ENCODE results near the gene DNAJC19.

DNAJC19 gene

GRCh38 chr3:180970931-180971330 is 18.6 kb downstream of the DNAJC19 start:
- Histone ChIP-seq H4K20me1 (ENCODE audit: insufficient read depth, low read length, poor library complexity, severe bottlenecking) (peaks cover 5% of the 10 kb centered on the region), H3K9ac (ENCODE audit: low read depth, low read length, poor library complexity, severe bottlenecking) (no peak overlapping the region), H3K4me2 (ENCODE audit: low read depth, low read length, poor library complexity, severe bottlenecking) (no peak overlapping the region), H3K79me2 (ENCODE audit: insufficient read depth, low read length) (no peaks in the 10 kb centered on the region), H3K36me3 (ENCODE audit: insufficient read depth, low read length) (peaks cover 93% of the 10 kb centered on the region), H3F3A (ENCODE audit: low read depth) (no peaks in the 10 kb centered on the region), H3K4me1 (ENCODE audit: insufficient read depth, low read length, poor library complexity, severe bottlenecking) (no peaks in the 10 kb centered on the region), H2AFZ (ENCODE audit: low read length) (no peak overlapping the region), H3K4me3 (ENCODE audit: low read length, poor library complexity, severe bottlenecking) (no peak overlapping the region), H3K9me3 (ENCODE audit: insufficient read depth, low read depth, low read length) (no peaks in the 10 kb centered on the region), H3K9me2 (replicated peaks; ENCODE audit: low read depth, low read length) (no peaks in the 10 kb centered on the region), H3K27me3 (ENCODE audit: insufficient read depth, low read length, poor library complexity, severe bottlenecking) (no peaks in the 10 kb centered on the region)
- no peak for TF ChIP-seq EZH2phosphoT487 (IDR thresholded peaks at IDR 0.05; ENCODE audit: borderline replicate concordance)
- TF ChIP-seq, protein P1, sequence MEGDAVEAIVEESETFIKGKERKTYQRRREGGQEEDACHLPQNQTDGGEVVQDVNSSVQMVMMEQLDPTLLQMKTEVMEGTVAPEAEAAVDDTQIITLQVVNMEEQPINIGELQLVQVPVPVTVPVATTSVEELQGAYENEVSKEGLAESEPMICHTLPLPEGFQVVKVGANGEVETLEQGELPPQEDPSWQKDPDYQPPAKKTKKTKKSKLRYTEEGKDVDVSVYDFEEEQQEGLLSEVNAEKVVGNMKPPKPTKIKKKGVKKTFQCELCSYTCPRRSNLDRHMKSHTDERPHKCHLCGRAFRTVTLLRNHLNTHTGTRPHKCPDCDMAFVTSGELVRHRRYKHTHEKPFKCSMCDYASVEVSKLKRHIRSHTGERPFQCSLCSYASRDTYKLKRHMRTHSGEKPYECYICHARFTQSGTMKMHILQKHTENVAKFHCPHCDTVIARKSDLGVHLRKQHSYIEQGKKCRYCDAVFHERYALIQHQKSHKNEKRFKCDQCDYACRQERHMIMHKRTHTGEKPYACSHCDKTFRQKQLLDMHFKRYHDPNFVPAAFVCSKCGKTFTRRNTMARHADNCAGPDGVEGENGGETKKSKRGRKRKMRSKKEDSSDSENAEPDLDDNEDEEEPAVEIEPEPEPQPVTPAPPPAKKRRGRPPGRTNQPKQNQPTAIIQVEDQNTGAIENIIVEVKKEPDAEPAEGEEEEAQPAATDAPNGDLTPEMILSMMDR (conservative IDR thresholded peaks at IDR 0.05; ENCODE audit: low read length) = no peak

DNA sequence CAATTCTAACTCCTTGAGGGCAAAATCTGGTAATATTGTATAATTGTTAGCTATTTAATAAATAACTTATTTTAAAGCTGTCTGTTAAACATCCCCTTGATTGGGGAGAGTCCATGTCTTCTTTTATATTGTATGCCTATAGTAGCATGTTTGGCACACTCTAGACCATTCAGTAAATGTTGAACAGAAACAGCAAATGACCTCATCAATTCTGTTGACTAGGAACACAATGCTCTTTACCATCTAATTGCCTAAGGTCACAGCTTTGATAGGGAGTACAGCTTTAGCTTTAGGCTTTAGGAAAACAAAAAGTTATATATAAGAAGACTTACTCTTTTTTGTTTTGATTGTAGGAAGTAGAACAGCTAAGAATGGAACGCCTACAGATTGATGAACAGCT is 27.0 kb downstream of the DNAJC19 start:
- TF ChIP-seq, protein P1 (conservative IDR thresholded peaks at IDR 0.05; ENCODE audit: low read length) = no peak
- TF ChIP-seq EZH2phosphoT487 (IDR thresholded peaks at IDR 0.05; ENCODE audit: borderline replicate concordance) = no peak
- peaks cover 91% of the 10 kb centered on the region for H3K36me3 ChIP-seq (ENCODE audit: insufficient read depth, low read length)
- no peaks in the 10 kb centered on the region for H3K79me2 ChIP-seq (ENCODE audit: insufficient read depth, low read length)

GRCh38 chr3:180961552-180961951 is 28.0 kb downstream of the DNAJC19 start:
- H2AFZ ChIP-seq (ENCODE audit: low read length) = no peak overlapping the region
- H3K4me3 ChIP-seq (ENCODE audit: low read length, poor library complexity, severe bottlenecking) = no peak overlapping the region
- H3K9ac ChIP-seq (ENCODE audit: low read depth, low read length, poor library complexity, severe bottlenecking) = no peak overlapping the region
- no peaks in the 10 kb centered on the region for H3K4me1 ChIP-seq (ENCODE audit: insufficient read depth, low read length, poor library complexity, severe bottlenecking)
- H4K20me1 ChIP-seq (ENCODE audit: insufficient read depth, low read length, poor library complexity, severe bottlenecking) = peaks cover 19% of the 10 kb centered on the region
- no peaks in the 10 kb centered on the region for H3K27me3 ChIP-seq (ENCODE audit: insufficient read depth, low read length, poor library complexity, severe bottlenecking)
- H3F3A ChIP-seq (ENCODE audit: low read depth) = no peaks in the 10 kb centered on the region; the same call in 1 of the 2 replicates
- H3K9me2 ChIP-seq (replicated peaks; ENCODE audit: low read depth, low read length) = no peaks in the 10 kb centered on the region
- H3K79me2 ChIP-seq (ENCODE audit: insufficient read depth, low read length) = no peaks in the 10 kb centered on the region
- H3K9me3 ChIP-seq (ENCODE audit: insufficient read depth, low read depth, low read length) = no peaks in the 10 kb centered on the region
- no peak overlapping the region for H3K4me2 ChIP-seq (ENCODE audit: low read depth, low read length, poor library complexity, severe bottlenecking)
- TF ChIP-seq EZH2phosphoT487 (IDR thresholded peaks at IDR 0.05; ENCODE audit: borderline replicate concordance) = no peak
- TF ChIP-seq, protein P1 (conservative IDR thresholded peaks at IDR 0.05; ENCODE audit: low read length) = no peak
- H3K36me3 ChIP-seq (ENCODE audit: insufficient read depth, low read length) = peaks cover 91% of the 10 kb centered on the region

More for the DNA sequence above, 27.0 kb downstream of the DNAJC19 start:
- H3K9ac ChIP-seq (ENCODE audit: low read depth, low read length, poor library complexity, severe bottlenecking) = no peak overlapping the region
- peaks cover 18% of the 10 kb centered on the region for H4K20me1 ChIP-seq (ENCODE audit: insufficient read depth, low read length, poor library complexity, severe bottlenecking)
- H3K9me3 ChIP-seq (ENCODE audit: insufficient read depth, low read depth, low read length) = no peaks in the 10 kb centered on the region
- no peaks in the 10 kb centered on the region; the same call in 1 of the 2 replicates for H3F3A ChIP-seq (ENCODE audit: low read depth)
- no peak overlapping the region for H2AFZ ChIP-seq (ENCODE audit: low read length)
- H3K27me3 ChIP-seq (ENCODE audit: insufficient read depth, low read length, poor library complexity, severe bottlenecking) = no peaks in the 10 kb centered on the region
- H3K9me2 ChIP-seq (replicated peaks; ENCODE audit: low read depth, low read length) = no peaks in the 10 kb centered on the region
- no peaks in the 10 kb centered on the region for H3K4me1 ChIP-seq (ENCODE audit: insufficient read depth, low read length, poor library complexity, severe bottlenecking)
- H3K4me2 ChIP-seq (ENCODE audit: low read depth, low read length, poor library complexity, severe bottlenecking) = no peak overlapping the region
- H3K4me3 ChIP-seq (ENCODE audit: low read length, poor library complexity, severe bottlenecking) = no peak overlapping the region

All from Loucy (cell line).